Stimulated activated CD8-positive, alpha-beta memory T cell treated with anti-CD3 and anti-CD28 coated beads, Interleukin-12 subunit alpha, Interleukin-12 subunit beta, amount 100 ng/mL, for 24 hours (primary cell): ENCODE results near the gene ABCC1.
A peak's percentile ranks its signal among the peaks of the same experiment; 100 is the strongest.
"Not testable (repeated sequence)": the region's sequence is repeated elsewhere in the genome, so short reads cannot be mapped to it uniquely, and the experiment has no call there.

ENCODE experiments used
- DNase-seq: peaks from one replicate; pipeline ENCODE4 v3.0.0-alpha.2; 2020; ENCODE audit errors: extremely low read depth

ABCC1 gene

DNA sequence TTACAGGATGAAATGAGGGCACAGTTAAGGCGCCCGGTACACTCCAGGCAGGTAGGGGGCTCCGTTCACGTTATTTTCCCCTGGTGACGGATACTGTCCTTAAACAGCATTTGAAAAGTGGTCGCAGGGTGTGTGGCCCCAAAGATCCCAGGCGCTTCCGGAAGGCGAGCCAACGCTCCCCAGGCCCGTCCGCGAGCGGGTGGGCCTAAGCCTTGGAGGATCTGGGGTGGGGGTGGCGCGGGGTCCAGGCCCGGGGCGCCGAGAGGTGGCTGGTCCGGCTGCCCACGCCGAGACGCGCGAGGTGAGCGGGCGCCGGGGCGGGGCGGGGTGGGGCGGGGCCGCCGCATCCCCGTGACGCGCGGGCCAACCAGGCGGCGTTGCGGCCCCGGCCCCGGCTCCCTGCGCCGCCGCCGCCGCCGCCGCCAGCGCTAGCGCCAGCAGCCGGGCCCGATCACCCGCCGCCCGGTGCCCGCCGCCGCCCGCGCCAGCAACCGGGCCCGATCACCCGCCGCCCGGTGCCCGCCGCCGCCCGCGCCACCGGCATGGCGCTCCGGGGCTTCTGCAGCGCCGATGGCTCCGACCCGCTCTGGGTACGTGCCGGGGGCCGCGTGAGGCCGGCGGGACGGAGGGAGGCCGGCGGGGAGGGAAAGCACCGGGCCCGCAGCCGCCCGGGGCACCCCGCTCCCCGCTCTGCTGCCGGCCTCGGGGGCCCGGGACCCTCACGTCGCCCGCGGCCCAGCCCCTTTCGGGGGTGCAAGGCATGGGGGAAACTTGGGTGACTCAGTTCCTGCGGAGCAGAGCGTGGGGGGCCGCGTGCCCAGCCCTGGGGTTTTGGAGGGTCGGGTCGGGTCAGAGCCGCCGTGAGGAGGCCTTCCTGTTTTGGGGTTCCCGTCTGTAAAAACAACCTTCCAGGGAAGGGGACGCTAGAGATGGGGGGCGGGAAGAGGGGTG lies at the start of gene ABCC1:
TSS of gene ABCC1 (plus strand) at position 407 of the 951 bp plus-strand sequence. CDS start at position 543, 136 bp downstream.
- peak; percentile 35 for DNase-seq

DNA sequence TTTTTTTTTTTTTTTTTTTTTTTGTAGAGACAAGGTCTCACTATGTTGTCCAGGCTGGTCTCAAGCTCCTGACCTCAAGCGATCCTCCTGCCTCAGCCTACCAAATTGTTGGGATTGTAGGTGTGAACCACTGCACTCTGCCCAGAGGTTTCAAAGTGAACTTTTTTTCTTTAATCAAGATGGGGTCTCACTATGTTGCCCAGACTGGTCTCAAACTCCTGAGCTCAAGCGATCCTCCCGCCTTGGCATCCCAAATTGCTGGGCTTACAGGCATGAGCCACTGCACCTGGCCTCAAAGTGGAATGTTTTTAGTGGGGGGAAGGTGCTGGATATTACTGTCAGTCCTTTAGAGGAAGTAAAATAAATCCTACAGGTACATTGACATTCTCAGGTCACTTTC lies 49.1 kb upstream of the ABCC1 start:
- DNase-seq: no peak

DNA sequence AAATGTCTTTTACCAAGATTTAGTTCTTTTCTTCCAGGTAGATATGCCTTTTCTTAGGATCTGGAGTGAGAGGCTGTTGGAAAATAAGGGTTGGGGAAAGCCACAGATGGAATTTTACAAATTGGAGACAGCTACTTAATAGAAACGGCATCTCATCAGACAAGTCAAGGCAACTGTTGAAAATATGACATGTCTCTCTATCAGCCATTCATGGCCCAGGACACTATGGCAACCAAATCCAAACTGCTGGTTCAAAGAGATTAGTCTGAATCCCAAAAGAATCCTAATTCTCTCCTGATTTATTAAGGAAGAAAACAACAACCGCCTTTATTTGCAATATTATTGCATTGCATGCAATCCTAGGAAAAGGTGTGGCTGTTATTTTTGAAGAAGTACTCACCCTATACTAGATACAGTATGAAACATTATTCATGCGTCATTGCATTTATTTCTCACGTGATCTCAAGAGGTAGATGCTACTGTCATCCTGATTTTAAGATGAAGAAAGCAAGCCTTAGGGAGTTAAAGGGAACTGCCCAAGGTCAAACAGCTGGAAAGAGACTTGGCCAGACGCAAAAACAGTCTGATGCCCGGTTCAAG lies 48.4 kb upstream of the ABCC1 start:
- DNase-seq: no peak

DNA sequence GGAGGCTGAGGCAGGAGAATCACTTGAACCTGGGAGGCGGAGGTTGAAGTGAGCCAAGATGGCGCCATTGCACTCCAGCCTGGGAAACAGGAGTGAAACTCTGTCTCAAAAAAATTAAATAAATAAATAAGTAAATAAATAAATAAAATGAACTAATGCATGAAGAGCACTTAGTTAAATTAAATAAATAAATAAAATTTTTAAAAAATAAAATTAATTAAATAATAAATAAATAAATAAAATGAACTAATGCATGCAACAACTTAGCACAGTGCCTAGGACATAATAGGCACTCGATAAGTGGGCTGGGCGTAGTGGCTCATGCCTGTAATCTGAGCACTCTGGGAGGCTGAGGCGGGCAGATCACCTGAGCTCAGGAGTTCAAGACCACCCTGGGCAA lies 45.5 kb upstream of the ABCC1 start:
- DNase-seq: no peak

DNA sequence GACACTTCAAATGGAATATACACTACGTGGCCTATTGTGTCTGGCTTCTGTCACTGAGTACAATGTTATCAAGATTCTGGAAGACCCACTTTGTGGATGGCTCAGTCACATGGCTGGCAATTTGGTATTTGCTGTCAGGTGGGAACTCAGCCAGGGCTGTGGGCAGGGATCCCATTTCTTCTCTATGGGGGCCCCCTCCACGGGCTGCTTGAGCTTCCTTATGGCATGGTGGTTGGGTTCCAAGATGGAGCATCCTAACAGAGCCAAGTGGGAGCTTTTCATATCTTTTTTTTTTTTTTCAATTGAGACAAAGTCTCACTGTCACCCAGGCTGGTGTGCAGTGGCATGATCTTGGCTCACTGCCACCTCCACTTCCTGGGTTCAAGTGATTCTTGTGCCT lies 43.0 kb upstream of the ABCC1 start:
- no peak for DNase-seq

DNA sequence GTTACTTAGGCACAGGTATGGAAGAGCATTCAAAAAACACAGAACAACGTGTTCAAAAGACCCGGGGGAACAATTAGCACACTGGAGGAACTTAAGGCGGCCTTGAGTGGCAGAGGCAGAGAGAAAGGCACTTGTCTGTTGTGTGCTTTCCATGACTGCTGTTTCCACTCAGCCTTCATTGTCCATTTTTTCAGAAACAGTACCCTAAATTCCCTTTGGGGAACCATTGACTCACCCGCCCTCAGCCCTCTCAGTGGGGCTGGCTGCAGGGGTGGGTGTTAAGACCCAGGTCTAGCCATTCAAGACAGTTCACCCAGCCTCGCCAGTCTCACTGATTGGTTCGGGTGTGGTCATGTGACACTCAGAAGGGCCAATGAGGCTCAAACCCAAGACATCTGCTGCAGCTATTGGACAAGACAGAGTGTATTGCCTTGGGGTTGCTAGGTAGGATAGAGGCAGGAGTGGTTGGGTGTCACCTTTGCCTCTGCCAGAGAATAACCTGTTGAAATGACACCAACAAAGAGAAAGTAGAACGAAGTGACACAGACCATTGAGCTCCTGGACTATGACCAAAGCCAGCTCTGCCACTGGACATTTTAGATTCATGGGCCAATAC lies 41.4 kb upstream of the ABCC1 start:
- DNase-seq: no peak

DNA sequence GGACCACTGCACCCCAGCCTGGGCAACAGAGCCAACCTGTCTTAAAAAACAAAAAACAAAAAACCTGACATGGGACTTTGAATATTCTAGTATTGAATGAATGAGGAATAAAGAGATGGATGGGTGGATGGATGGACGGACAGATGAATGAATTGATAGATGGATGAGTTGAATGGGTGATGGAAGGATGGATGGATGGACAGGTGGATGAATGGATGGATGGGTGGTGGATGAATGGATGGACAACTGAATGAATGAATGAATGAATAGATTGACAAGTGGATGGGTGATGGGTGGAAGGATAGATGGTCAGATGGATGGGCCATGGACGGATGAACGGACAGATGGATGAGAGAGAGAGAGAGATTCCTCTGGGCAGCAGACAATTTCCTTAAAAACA lies 38.2 kb upstream of the ABCC1 start:
- no peak for DNase-seq

DNA sequence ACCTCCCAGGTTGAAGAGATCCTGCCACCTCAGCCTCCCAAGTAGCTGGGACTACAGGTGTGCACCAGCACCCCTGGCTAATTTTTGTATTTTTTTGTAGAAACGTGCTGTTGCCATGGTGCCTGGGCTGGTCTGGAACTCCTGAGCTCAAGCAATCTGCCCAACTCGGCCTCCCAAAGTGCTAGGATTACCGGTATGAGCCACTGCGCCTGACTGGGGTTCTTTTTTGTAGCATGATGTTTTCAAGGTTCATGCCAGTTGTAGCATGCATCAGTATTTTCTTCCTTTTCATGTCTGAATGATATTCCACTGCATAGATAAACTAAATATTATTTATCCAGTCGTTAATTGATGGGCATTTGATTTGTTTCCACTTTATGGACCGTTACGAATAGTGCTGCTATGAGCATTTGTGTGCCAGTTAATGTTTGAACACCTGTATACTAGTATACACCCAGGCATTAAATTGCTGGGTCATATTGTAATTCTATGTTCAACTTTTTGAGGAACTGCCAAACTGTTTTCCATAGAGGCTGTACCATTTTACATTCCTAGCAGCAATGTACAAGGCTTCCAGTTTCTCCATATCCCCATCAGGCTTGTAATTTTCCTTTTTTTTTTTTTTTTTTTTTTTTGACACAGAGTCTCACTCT lies 36.2 kb upstream of the ABCC1 start:
- no peak for DNase-seq

DNA sequence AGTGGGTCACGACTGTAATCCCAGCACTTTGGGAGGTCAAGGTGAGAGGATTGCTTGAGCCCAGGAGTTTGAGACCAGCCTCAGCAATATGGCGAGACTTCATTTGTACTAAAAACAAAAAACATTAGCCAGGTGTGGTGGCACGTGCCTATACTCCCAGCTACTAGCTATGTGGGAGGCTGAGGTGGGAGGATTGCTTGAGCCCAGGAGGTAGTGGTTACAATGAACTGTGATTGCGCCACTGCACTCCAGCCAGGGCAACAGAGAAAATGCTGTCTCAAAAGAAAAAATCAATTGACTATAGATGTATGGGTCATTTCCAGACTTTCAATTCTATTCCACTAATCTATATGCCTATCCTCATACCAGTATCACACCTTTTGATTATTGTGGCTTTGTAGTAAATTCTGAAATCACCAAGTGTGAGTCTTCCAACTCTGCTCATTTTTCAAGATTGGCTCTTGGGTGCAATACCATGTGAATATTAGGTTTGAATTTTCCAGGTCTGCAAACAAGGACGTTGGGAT lies 33.8 kb upstream of the ABCC1 start:
- no peak for DNase-seq

DNA sequence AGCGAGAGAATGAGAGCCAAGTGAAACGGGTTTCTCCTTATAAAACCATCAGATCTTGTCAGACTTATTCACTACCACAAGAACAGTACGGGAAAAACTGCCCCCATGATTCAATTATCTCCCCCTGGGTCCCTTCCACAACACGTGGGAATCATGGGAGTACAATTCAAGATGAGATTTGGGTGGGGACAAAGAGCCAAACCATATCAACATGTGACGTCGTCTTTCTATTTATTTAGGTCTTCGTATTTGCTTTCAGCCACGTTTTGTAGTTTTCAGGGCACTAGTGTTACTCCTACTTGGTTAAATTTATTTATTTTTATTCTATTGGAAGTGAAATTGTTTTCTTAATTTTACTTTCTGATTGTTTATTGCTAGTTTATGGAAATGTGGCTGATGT lies 33.1 kb upstream of the ABCC1 start:
- no peak for DNase-seq

DNA sequence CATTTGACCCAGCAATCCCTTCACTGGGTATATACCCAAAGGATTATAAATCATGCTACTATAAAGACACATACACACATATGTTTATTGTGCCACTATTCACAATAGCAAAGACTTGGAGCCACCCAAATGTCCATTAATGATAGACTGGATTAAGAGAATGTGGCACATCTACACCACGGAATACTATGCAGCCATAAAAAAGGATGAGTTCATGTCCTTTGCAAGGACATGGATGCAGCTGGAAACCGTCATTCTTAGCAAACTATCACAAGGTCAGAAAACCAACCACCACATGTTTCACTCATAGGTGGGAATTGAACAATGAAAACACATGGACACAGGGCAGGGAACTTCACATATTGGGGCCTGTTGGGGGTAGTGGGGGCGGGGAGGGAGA lies 31.1 kb upstream of the ABCC1 start:
- not testable (repeated sequence) for DNase-seq

DNA sequence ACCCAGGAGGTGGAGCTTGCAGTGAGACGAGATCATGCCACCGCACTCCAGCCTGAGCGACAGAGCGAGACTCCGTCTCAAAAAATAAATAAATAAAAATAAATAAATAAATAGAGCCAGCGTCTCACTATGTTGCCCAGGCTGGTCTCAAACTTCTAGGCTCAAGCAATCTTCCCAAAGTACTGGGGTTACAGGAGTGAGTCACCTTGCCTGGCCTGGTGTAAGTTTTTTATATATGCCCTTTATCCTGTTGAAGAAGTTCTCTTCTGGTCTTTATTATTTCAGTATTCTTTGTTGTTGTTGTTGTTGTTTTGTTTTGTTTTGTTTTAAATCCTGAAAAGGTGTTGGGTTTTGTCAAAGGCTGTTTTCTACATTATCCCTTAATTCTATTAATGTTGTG lies 30.1 kb upstream of the ABCC1 start:
- DNase-seq: no peak

DNA sequence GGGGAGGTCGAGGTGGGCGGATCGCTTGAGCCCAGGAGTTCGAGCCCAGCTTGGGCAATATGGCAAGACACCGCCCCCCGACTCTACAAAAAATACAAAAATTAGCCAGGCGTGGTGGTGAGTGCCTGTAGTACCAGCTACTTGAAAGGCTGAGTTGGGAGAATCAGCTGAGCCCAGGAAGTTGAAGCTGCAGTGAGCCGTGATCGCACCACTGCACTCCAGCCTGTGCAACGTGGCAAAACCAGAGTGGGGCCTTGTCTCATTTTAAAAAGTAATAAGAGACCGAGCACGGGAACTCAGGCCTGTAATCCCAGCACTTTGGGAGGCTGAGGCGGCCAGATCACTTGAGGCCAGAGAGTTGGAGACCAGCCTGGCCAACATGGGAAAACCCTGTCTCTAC lies 24.4 kb upstream of the ABCC1 start:
- DNase-seq: no peak

DNA sequence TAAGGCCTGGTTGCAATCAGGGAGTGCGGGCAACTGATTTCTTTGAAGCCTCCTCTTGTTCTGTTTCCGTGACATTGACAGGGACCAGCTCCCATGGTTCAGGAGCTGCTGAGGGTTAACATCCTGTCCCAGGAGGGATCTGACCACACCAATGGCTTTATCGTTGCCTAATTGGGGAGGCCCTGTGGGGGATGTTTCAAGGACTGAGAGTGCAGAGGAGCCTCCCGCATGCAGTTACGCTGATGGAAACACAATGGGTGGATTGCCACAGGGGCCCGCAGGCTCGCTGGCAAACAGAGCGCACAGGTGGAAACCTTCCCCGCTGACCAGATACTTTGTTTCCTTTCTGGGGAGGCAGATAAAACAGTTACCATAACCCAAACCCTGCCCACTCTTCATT lies 23.8 kb upstream of the ABCC1 start:
- DNase-seq: no peak

DNA sequence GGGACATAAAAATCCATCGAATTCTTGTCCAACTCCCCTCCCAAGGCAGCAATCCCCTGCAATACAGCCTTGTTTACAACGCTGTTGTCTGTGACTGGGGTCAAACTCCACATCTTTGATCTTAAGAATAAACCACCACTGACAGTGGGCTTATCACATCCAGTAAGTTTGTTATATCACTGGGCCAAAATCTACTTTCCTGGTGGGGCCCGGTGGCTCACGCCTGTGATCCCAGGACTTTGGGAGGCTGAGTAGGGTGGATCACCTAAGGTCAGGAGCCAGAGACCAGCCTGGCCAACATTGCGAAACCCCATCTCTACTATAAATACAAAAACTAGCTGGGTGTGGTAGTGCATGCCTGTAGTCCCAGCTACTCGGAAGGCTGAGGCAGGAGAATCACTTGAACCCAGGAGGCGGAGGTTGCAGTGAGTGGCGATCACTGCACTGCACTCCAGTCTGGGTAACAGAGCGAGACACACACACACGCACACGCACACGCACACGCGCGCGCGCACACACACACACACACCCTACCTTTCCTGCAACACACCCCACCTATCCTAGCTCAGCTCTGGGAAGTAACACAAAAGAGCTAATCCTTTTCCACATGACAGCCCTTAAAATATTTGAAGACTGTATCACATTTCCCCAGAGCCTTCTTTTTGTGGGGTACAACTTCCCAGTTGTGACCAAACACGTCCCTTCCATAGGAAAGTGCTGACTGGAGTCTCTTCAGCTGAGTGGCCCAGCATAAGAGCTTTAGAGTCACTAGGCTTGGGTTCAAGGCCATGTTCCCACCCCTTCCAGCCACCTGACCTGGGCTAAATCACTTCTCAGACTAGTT lies 20.9 kb upstream of the ABCC1 start:
- no peak for DNase-seq

DNA sequence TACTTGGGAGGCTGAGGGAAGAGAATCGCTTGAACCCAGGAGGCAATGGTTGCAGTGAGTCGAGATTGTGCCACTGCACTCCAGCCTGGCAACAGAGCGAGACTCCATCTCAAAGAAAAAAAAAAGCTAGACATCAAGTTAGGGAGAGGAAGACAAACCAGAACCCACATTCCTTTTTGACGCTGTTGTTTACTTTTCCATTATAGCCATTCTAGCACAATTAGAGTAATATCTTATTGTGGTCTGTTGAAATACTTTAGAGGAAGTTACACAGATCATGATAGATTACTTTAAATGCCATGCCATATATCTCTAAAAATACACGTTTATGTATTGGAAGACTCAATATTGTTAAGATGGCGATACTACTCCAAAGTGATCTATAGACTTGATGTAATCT lies 16.5 kb upstream of the ABCC1 start:
- DNase-seq: no peak

DNA sequence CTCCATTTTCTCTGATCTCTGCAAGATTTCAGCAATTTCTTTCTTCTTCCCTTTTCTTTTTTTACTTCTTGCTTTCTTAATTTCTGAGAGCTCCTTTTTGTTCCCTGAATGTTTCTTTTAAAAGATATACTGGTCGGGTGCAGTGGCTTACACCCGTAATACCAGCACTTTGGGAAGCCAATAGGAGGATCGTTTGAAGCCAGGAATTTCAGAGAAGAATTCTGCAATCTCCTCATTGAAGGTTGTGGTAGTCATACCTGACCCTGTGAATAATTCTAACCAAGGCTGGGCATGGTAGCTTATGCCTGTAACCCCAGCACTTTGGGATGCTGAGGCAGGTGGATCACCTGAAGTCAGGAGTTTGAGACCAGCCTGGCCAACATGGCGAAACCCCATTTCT lies 15.6 kb upstream of the ABCC1 start:
- no peak for DNase-seq

DNA sequence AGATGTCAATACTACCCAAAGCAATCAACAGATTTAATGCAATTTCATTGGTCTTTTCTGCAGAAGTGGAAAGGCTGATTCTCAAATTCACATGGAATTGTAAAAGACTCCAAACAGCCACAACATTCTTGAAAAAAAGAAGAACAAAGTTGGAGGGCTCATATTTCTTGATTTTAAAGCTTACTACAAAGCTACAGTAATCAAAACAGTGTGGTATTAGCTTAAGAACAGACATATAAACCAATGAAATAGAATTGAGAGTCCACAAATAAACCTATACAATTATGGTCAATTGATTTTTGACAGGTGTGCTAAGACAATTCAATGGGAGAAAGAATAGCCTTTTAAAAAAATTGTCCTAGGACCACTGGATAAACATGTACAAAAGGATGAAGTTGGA lies 14.4 kb upstream of the ABCC1 start:
- DNase-seq: no peak

DNA sequence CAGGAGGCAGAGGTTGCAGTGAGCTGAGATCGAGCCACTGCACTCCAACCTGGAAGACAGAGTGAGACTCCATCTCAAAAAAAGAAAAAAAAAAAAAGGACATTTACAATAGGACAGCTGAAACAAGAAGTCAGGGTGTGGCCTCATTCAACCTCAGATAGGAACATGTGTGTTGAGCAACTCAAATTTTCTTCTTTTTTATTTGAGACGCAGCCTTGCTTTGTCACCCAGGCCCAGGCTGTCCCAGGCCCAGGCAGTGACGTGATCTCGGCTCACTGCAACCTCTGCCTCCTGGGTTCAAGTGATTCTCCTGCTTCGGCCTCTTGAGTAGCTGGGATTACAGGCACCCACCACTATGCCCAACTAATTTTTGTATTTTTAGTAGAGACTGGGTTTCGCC lies 12.6 kb upstream of the ABCC1 start:
- DNase-seq: not testable (repeated sequence)

DNA sequence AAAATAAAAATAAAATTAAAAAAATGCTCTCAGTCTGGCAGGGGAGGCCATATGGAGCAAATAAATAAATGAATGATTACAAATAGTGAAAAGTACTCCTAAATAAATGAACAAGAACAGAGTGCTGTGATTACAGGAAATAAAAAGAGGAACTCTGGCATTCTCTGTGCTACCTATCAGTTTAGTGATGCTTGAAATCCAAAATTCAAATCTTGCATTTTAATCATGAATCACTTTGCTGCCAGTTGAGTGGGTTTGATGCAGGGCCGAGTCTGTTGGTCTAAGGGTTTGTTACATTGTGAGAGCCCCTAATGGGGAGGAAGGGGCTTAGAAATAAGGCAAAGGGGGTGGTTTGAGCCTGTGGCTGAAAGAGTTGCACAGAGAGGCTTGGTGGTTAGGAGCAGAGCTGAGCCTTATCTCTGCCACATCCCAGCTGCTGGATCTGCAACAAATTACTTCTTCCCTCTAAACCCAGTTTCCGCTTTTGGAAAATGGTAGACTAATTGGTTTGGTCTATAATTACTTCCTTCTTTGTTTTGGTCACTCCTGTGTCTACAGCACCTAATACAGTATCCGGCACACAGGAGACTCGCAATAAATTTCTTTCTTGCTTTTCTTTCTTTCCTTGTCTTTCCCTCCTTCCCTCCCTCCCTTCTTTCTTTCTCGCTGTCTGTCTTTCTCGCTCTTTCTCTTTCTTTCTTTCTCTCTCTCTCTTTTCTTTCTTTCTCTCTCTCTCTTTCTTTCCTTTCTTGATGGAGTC lies 6.3 kb upstream of the ABCC1 start:
- no peak for DNase-seq
